Heart left ventricle (tissue), 16 donors: Measurements from ENCODE around the gene TMEM107. TPM values are rescaled to one million over a fixed set of nuclear protein-coding genes. Genes with fewer than 3 reads are reported as not detected.
A peak's percentile ranks its signal among the peaks of the same experiment; 100 is the strongest.

Source experiments
- ATAC-seq, 4 donors: fragments of 200-7000 bp; cut with Tn5 transposase; one replicate each; pipeline ENCODE4 v1.9.1; 2020 to 2022; ENCODE audit warnings: moderate library complexity in 4 of 4, mild to moderate bottlenecking in 3 of 4, moderate number of reproducible peaks in 1 of 4
- DNase-seq, 5 donors: peaks; one replicate each; pipeline ENCODE4 v3.0.0-alpha.2; 2020
- H3K27ac ChIP-seq, 12 donors: fragments of 200-600 bp; sonication (generic) in 4 of 12; one replicate each; pipeline versions ENCODE4 v1.5.0 to v1.8.0; 2016 to 2022; ENCODE audit warnings: mild to moderate bottlenecking in 2 of 12
- H3K27me3 ChIP-seq, 9 donors: fragments of 200-600 bp; sonication (generic) in 2 of 9; one replicate each; pipeline versions ENCODE4 v1.5.1 to v1.8.0; 2016 to 2022; ENCODE audit warnings: mild to moderate bottlenecking in 3 of 9
- H3K36me3 ChIP-seq, 9 donors: fragments of 200-600 bp; sonication (generic) in 2 of 9; one replicate each; pipeline versions ENCODE4 v1.5.0 to v1.8.0; 2018 to 2022; ENCODE audit warnings: mild to moderate bottlenecking in 2 of 9
- H3K4me1 ChIP-seq, 12 donors: fragments of 200-600 bp; sonication (generic) in 4 of 12; one replicate each; pipeline versions ENCODE4 v1.5.0 to v1.8.0; 2016 to 2022; ENCODE audit warnings: mild to moderate bottlenecking in 3 of 12
- H3K4me3 ChIP-seq, 12 donors: fragments of 200-600 bp; sonication (generic) in 4 of 12; one replicate each; pipeline versions ENCODE4 v1.5.0 to v1.8.0; 2017 to 2022; ENCODE audit warnings: mild to moderate bottlenecking in 9 of 12, moderate library complexity in 4 of 12
- H3K9me3 ChIP-seq, 12 donors: fragments of 200-600 bp; sonication (generic) in 4 of 12; one replicate each; pipeline versions ENCODE4 v1.5.0 to v1.8.0; 2016 to 2022; ENCODE audit warnings: mild to moderate bottlenecking in 1 of 12
- CTCF ChIP-seq, 12 donors: fragments of 200-600 bp; sonication (generic) in 4 of 12; IDR thresholded peaks; one replicate each; pipeline versions ENCODE4 v1.5.0 to v1.8.0; 2018 to 2022; ENCODE audit warnings: antibody characterized with exemption in 12 of 12, mild to moderate bottlenecking in 5 of 12
- POLR2A ChIP-seq, 2 donors: fragments of 450-650 bp; IDR thresholded peaks; one replicate each; pipeline ENCODE4 v1.6.1; 2017; ENCODE audit warnings: antibody characterized with exemption in 2 of 2, mild to moderate bottlenecking in 2 of 2, moderate library complexity in 2 of 2
- WGBS, 4 donors: extraction: QIAGEN DNeasy Blood & Tissue Kit in 2 of 4; methylation state at CpG; one replicate each; pipeline versions ENCODE4 v1.1.5 to v1.1.7; 2013 to 2018; 5-methylcytosine and 5-hydroxymethylcytosine counted together
- intact Hi-C, 10 donors: fragments of 100-400 bp; cut with DNase I; formaldehyde crosslinking; loops; one replicate each; pipeline versions ENCODE4 v1.11.1 to v1.14.2; 2022
- polyA plus RNA-seq, 2 donors: library from polyadenylated mRNA; stranded (reverse); fragments of 200-250 nt; gene quantifications; one replicate each; pipeline ENCODE4 v1.2.3, GENCODE V29; 2013
- total RNA-seq, 9 donors: library from RNA; depleted of rRNA in 2 of 9; stranded (reverse); fragments of >200 nt in 2 of 9; fragmentation: NEBNext Ultra II Directional in 3 of 9; extraction: Animal tissue kit (Norgen Biotek cat#: 25700) in 3 of 9; gene quantifications; one replicate each; pipeline versions ENCODE4 v1.1.0 to v1.2.4, GENCODE V29; 2016 to 2023
- donor health status: ischemic (EF 13 %, LVEDD 7.1; RV severe dilation, severe dysfunction).
- donor health status: healthy with polysubstance abuse.
- donor health status: DM: no; HTN: yes; CAD: no.
- donor health status: DM: no; HTN: no; CAD: no.
- donor health status: ischemic (EF 25% LVEDD 6.9; RV normal size, moderate dysfunction).
- donor health status: ischemic (EF 25% LVEDD 5.7; RV mildly dilated, moderate dysfunction).
- donor health status: healthy.
- donor health status: DM: yes; HTN: yes; CAD: no.
- donor health status: ischemic (EF 35%, LVEDD 5.7; RV mildly dilated, moderate dysfunction).
- donor health status: nonischemic (EF 11% LVEDD 7.7; RV severe dilation, severe dysfunction).
- donor health status: DM: yes; HTN: yes; CAD: no.
- donor health status: PGD.
- donor health status: ischemic (EF 29% LVEDD 5.4; RV normal size, mild dysfunction).
- donor health status: nonischemic (EF 23%, LVEDD 6.1; RV moderate dilation, normal function).

TMEM107 gene
- total and polyA plus RNA-seq, 11 donors, result 3.8 to 16.4 (median 8.4) TPM

- H3K4me1 ChIP-seq, result peaks cover 0 to 22% (median 8%) of the 10 kb centered on the region in 12 donors
- H3K4me3 ChIP-seq, result peak overlapping the region; percentile 22 to 73 (median 62)
- DNase-seq (no peak), ATAC-seq (peak in 2 of 4 donors; percentile 35 to 47)
- no peak for TF ChIP-seq POLR2A (IDR thresholded peaks at IDR 0.05)
- peak in 1 of 12 donors; percentile 1 for TF ChIP-seq CTCF (IDR thresholded peaks at IDR 0.05)
- H3K27me3 ChIP-seq, result no peaks in the 10 kb centered on the region
- H3K9me3 ChIP-seq, result no peaks in the 10 kb centered on the region
- 17 to 24% (median 22%) methylated on average over 22 of the region's 22 CpGs for WGBS, 4 donors
- intact Hi-C loops, result no loop called here
- H3K36me3 ChIP-seq, result no peaks in the 10 kb centered on the region
- peak overlapping the region; percentile 2 to 85 (median 76) for H3K27ac ChIP-seq
These were observed 34.7 kb upstream of the TMEM107 start for GRCh38 chr17:8210761-8211458.

- H3K36me3 ChIP-seq, result no peaks in the 10 kb centered on the region
- no peak for TF ChIP-seq POLR2A (IDR thresholded peaks at IDR 0.05)
- TF ChIP-seq CTCF (IDR thresholded peaks at IDR 0.05), result peak in 1 of 12 donors; percentile 9
- peak within 1 kb of the TSS; percentile 2 to 85 (median 76) for H3K27ac ChIP-seq
- peak; percentile 94 to 97 (median 96) for DNase-seq
- peak; percentile 93 to 99 (median 99) for ATAC-seq
- 2% methylated on average over 42 to 46 of the region's 46 CpGs for WGBS, 4 donors
- H3K4me1 ChIP-seq, result peaks cover 0 to 22% (median 8%) of the 10 kb centered on the region in 12 donors
- no peaks in the 10 kb centered on the region for H3K9me3 ChIP-seq
- no peaks in the 10 kb centered on the region for H3K27me3 ChIP-seq
- intact Hi-C loops, result no loop called here
- peak within 1 kb of the TSS; percentile 22 to 73 (median 62) for H3K4me3 ChIP-seq
These were observed 34.0 kb upstream of the TMEM107 start, which contains the start of gene AURKB for GRCh38 chr17:8209907-8210760. TSS of gene AURKB (minus strand) at chr17:8210575. CDS start at chr17:8210224, 351 bp downstream.

- peaks cover 0 to 22% (median 8%) of the 10 kb centered on the region in 12 donors for H3K4me1 ChIP-seq
- no peaks in the 10 kb centered on the region for H3K27me3 ChIP-seq
- no peak for DNase-seq
- H3K27ac ChIP-seq, result no peak overlapping the region
- intact Hi-C loops, result no loop called here
- no peak overlapping the region for H3K4me3 ChIP-seq
- TF ChIP-seq POLR2A (IDR thresholded peaks at IDR 0.05) (no peak), CTCF (IDR thresholded peaks at IDR 0.05) (no peak)
- H3K9me3 ChIP-seq, result no peaks in the 10 kb centered on the region
- no peak for ATAC-seq
- WGBS, 4 donors, result 89 to 95% (median 94%) methylated on average over 12 of the region's 12 CpGs
- no peaks in the 10 kb centered on the region for H3K36me3 ChIP-seq
These were observed 30.4 kb upstream of the TMEM107 start for GRCh38 chr17:8206536-8206935.
